ENCODE data around the gene USP46. TPM values are rescaled to one million over a fixed set of nuclear protein-coding genes. Genes with fewer than 3 reads are reported as not detected.

Gene USP46
- total RNA-seq, 1 donor from 2014 or later: 15.4 TPM

GRCh38 chr4:52657292-52657617 lies 1.8 kb downstream of the USP46 start:
- Histone ChIP-seq H3K27ac (no peak overlapping the region), H3K9me3 (no peaks in the 10 kb centered on the region), H3K4me3 (no peak overlapping the region), H3K27me3 (no peaks in the 10 kb centered on the region), H3K4me1 (peaks cover 8% of the 10 kb centered on the region), H3K36me3 (no peaks in the 10 kb centered on the region)
- DNase-seq (no peak), ATAC-seq (no peak)
- intact Hi-C loops (cut with DNase I): no loop called here
- no peak for TF ChIP-seq CTCF (IDR thresholded peaks at IDR 0.05)

GRCh38 chr4:52655506-52655905 lies 3.6 kb downstream of the USP46 start:
- H3K27me3 ChIP-seq: no peaks in the 10 kb centered on the region
- DNase-seq (no peak), ATAC-seq (no peak)
- no peak for TF ChIP-seq CTCF (IDR thresholded peaks at IDR 0.05)
- peaks cover 8% of the 10 kb centered on the region for H3K4me1 ChIP-seq
- no peaks in the 10 kb centered on the region for H3K36me3 ChIP-seq
- no peak overlapping the region for H3K27ac ChIP-seq
- no peaks in the 10 kb centered on the region for H3K9me3 ChIP-seq
- intact Hi-C loops (cut with DNase I): no loop called here
- no peak overlapping the region for H3K4me3 ChIP-seq

- intact Hi-C loops (cut with DNase I): no loop called here
- H3K27ac ChIP-seq: no peak overlapping the region
- TF ChIP-seq CTCF (IDR thresholded peaks at IDR 0.05): no peak
- H3K4me1 ChIP-seq: no peaks in the 10 kb centered on the region
- H3K4me3 ChIP-seq: no peak overlapping the region
- H3K36me3 ChIP-seq: no peaks in the 10 kb centered on the region
- DNase-seq: no peak
- H3K27me3 ChIP-seq: no peaks in the 10 kb centered on the region
- H3K9me3 ChIP-seq: no peaks in the 10 kb centered on the region
- ATAC-seq: no peak
Measured at GRCh38 chr4:52651996-52652672, 7.0 kb downstream of the USP46 start.

- H3K27ac ChIP-seq: no peak overlapping the region
- no peak overlapping the region for H3K4me3 ChIP-seq
- H3K9me3 ChIP-seq: no peaks in the 10 kb centered on the region
- TF ChIP-seq CTCF (IDR thresholded peaks at IDR 0.05): no peak
- no peaks in the 10 kb centered on the region for H3K36me3 ChIP-seq
- peaks cover 5% of the 10 kb centered on the region for H3K4me1 ChIP-seq
- intact Hi-C loops (cut with DNase I): no loop called here
- ATAC-seq: no peak
- no peak for DNase-seq
- no peaks in the 10 kb centered on the region for H3K27me3 ChIP-seq
Measured at GRCh38 chr4:52648836-52649235, 10.3 kb downstream of the USP46 start.

- H3K4me1 ChIP-seq: peaks cover 9% of the 10 kb centered on the region
- intact Hi-C loops (cut with DNase I): no loop called here
Measured at GRCh38 chr4:52646741-52647140, 12.4 kb downstream of the USP46 start.

More at GRCh38 chr4:52646741-52647140, 12.4 kb downstream of the USP46 start:
- no peaks in the 10 kb centered on the region for H3K36me3 ChIP-seq
- no peaks in the 10 kb centered on the region for H3K9me3 ChIP-seq
- ATAC-seq (no peak), DNase-seq (no peak)
- TF ChIP-seq CTCF (IDR thresholded peaks at IDR 0.05): no peak
- H3K27me3 ChIP-seq: no peaks in the 10 kb centered on the region
- no peak overlapping the region for H3K27ac ChIP-seq
- no peak overlapping the region for H3K4me3 ChIP-seq
